Fibroblast of skin of left quadriceps (primary cell): ENCODE measurements around the gene HADHA.

ENCODE experiments used
- DNase-seq, 2 experiments: peaks; one replicate each; pipeline ENCODE4 v3.0.0-alpha.2; 2013; ENCODE audit warnings: low read depth in 2 of 2

HADHA gene

GRCh38 chr2:26141145-26141769 is 103.2 kb downstream of the HADHA start:
- no peak for DNase-seq
